H9 (cell line): ENCODE measurements around the gene WNT3A. TPM values are rescaled to one million over a fixed set of nuclear protein-coding genes. Genes with fewer than 3 reads are reported as not detected.

Experiments
- DNase-seq: peaks from one replicate; pipeline ENCODE4 v3.0.0-alpha.2; 2017
- H2AFZ ChIP-seq: one replicate; pipeline ENCODE4 v1.6.1; 2013; ENCODE audit warnings: mild to moderate bottlenecking, low read length, control low read depth, moderate library complexity
- H2AK5ac ChIP-seq: 2 replicates; pipeline ENCODE4 v1.6.1; 2013; ENCODE audit warnings: low read length, control low read depth, mixed read lengths; ENCODE audit not compliant: insufficient read length
- H2BK120ac ChIP-seq: one replicate; pipeline ENCODE4 v1.6.1; 2013; ENCODE audit warnings: low read depth, mild to moderate bottlenecking, low read length, control low read depth, inconsistent platforms; ENCODE audit not compliant: poor library complexity, severe bottlenecking
- H2BK12ac ChIP-seq: 2 replicates; pipeline ENCODE4 v1.6.1; 2013; ENCODE audit warnings: low read length, control low read depth, mixed read lengths, low read depth; ENCODE audit not compliant: insufficient read length
- H2BK15ac ChIP-seq: 2 replicates; pipeline ENCODE4 v1.6.1; 2013; ENCODE audit warnings: low read depth, low read length, control low read depth
- H2BK20ac ChIP-seq: one replicate; pipeline ENCODE4 v1.6.1; 2013; ENCODE audit warnings: low read depth, mild to moderate bottlenecking, low read length, control low read depth, inconsistent platforms; ENCODE audit not compliant: poor library complexity, severe bottlenecking
- H2BK5ac ChIP-seq: 2 replicates; pipeline ENCODE4 v1.6.1; 2013; ENCODE audit warnings: low read length, control low read depth, mixed read lengths; ENCODE audit not compliant: insufficient read length
- H3K14ac ChIP-seq: 2 replicates; pipeline ENCODE4 v1.6.1; 2013; ENCODE audit warnings: low read length, control low read depth; ENCODE audit not compliant: insufficient read depth
- H3K18ac ChIP-seq: 2 replicates; pipeline ENCODE4 v1.6.1; 2013; ENCODE audit warnings: low read depth, mild to moderate bottlenecking, mixed read lengths, low read length, control low read depth; ENCODE audit not compliant: insufficient read length
- H3K23ac ChIP-seq: 2 replicates; pipeline ENCODE4 v1.6.1; 2013; ENCODE audit warnings: low read length, control low read depth, mixed read lengths, low read depth; ENCODE audit not compliant: insufficient read length
- H3K23me2 ChIP-seq: 2 replicates; pipeline ENCODE4 v1.6.1; 2013; ENCODE audit warnings: low read depth, mild to moderate bottlenecking, mixed read lengths, low read length, control low read depth; ENCODE audit not compliant: insufficient read length, poor library complexity, severe bottlenecking
- H3K27ac ChIP-seq: 2 replicates; pipeline ENCODE4 v1.5.1; 2013; ENCODE audit warnings: low read length, control low read depth, mixed read lengths, low read depth; ENCODE audit not compliant: insufficient read length
- H3K27me3 ChIP-seq: 2 replicates; pipeline ENCODE4 v1.6.1; 2013; ENCODE audit warnings: low read length, control low read depth, inconsistent platforms; ENCODE audit not compliant: insufficient read depth
- H3K4ac ChIP-seq: 2 replicates; pipeline ENCODE4 v1.6.1; 2013; ENCODE audit warnings: low read depth, mild to moderate bottlenecking, control low read depth, inconsistent platforms, low read length, moderate library complexity
- H3K4me1 ChIP-seq: 2 replicates; pipeline ENCODE4 v1.6.1; 2013; ENCODE audit warnings: low read length, control low read depth, inconsistent platforms; ENCODE audit not compliant: insufficient read depth
- H3K4me2 ChIP-seq: 2 replicates; pipeline ENCODE4 v1.6.1; 2013; ENCODE audit warnings: low read length, control low read depth, mixed read lengths; ENCODE audit not compliant: insufficient read length, insufficient read depth
- H3K56ac ChIP-seq: 2 replicates; pipeline ENCODE4 v1.6.1; 2013; ENCODE audit warnings: low read depth, mild to moderate bottlenecking, mixed read lengths, low read length, control low read depth; ENCODE audit not compliant: insufficient read length
- H3K79me1 ChIP-seq: 2 replicates; pipeline ENCODE4 v1.6.1; 2013; ENCODE audit warnings: low read depth, mild to moderate bottlenecking, moderate library complexity, low read length, control low read depth, inconsistent platforms; ENCODE audit not compliant: insufficient read depth, poor library complexity, severe bottlenecking
- H3K79me2 ChIP-seq: 2 replicates; pipeline ENCODE4 v1.6.1; 2013; ENCODE audit warnings: low read length, control low read depth, inconsistent platforms; ENCODE audit not compliant: insufficient read depth
- H3K9ac ChIP-seq: 2 replicates; pipeline ENCODE4 v1.6.1; 2013; ENCODE audit warnings: low read length, control low read depth, mixed read lengths; ENCODE audit not compliant: insufficient read length; ENCODE audit errors: extremely low read depth
- H3K9me3 ChIP-seq: one replicate; pipeline ENCODE4 v1.6.1; 2013; ENCODE audit warnings: low read depth, low read length, inconsistent platforms; ENCODE audit not compliant: control insufficient read depth
- H3T11ph ChIP-seq: one replicate; pipeline ENCODE4 v1.6.1; 2013; ENCODE audit warnings: mild to moderate bottlenecking, low read length, control low read depth, inconsistent platforms
- H4K20me1 ChIP-seq: one replicate; pipeline ENCODE4 v1.6.1; 2013; ENCODE audit not compliant: control insufficient read depth, insufficient read length, insufficient read depth
- H4K5ac ChIP-seq: 2 replicates; pipeline ENCODE4 v1.6.1; 2013; ENCODE audit warnings: low read depth, mild to moderate bottlenecking, mixed read lengths, low read length, control low read depth; ENCODE audit not compliant: insufficient read length
- H4K8ac ChIP-seq: replicated peaks from 2 replicates; pipeline ENCODE4 v1.6.1; 2013; ENCODE audit warnings: low read length, control low read depth, mixed read lengths, low read depth; ENCODE audit not compliant: insufficient read length
- H4K91ac ChIP-seq: 2 replicates; pipeline ENCODE4 v1.6.1; 2013; ENCODE audit warnings: low read depth, mild to moderate bottlenecking, moderate library complexity, mixed read lengths, low read length, control low read depth; ENCODE audit not compliant: insufficient read length
- H3K27ac Mint-ChIP-seq, 3 experiments: 2 replicates in 2 of 3; 3 replicates in 1 of 3; pipeline ENCODE4 v1.8.0; 2020 to 2021; ENCODE audit warnings: mixed read lengths in 3 of 3, mild to moderate bottlenecking in 1 of 3, moderate library complexity in 1 of 3
- H3K27me3 Mint-ChIP-seq: 2 replicates; pipeline ENCODE4 v1.8.0; 2021; ENCODE audit warnings: low read depth, mild to moderate bottlenecking, moderate library complexity, mixed read lengths
- H3K36me3 Mint-ChIP-seq, 3 experiments: 2 replicates in 2 of 3; 3 replicates in 1 of 3; pipeline ENCODE4 v1.8.0; 2020 to 2021; ENCODE audit warnings: low read depth in 3 of 3, mixed read lengths in 3 of 3; ENCODE audit not compliant: insufficient read depth in 1 of 3
- H3K4me1 Mint-ChIP-seq, 2 experiments: 2 replicates each; pipeline ENCODE4 v1.8.0; 2020; ENCODE audit warnings: mixed read lengths in 2 of 2
- H3K4me3 Mint-ChIP-seq, 2 experiments: 2 replicates in 1 of 2; 3 replicates in 1 of 2; pipeline ENCODE4 v1.8.0; 2020 to 2021; ENCODE audit warnings: mild to moderate bottlenecking in 2 of 2, mixed read lengths in 2 of 2, moderate library complexity in 1 of 2
- H3K9me3 Mint-ChIP-seq, 2 experiments: 2 replicates in 1 of 2; 3 replicates in 1 of 2; pipeline ENCODE4 v1.8.0; 2020; ENCODE audit warnings: mild to moderate bottlenecking in 2 of 2, mixed read lengths in 2 of 2, moderate library complexity in 1 of 2
- WGBS: extraction: QIAGEN DNeasy Blood & Tissue Kit; methylation state at CpG from one replicate; pipeline ENCODE4 v1.1.7; 2013; ENCODE audit warnings: missing lambda C conversion rate, low lambda C conversion rate, mixed read lengths; ENCODE audit not compliant: insufficient read length; ENCODE audit errors: extremely low coverage; 5-methylcytosine and 5-hydroxymethylcytosine counted together
- total RNA-seq: library from RNA; stranded (reverse); gene quantifications from 2 replicates; pipeline ENCODE4 v1.2.1, GENCODE V29; 2021
- TF ChIP-seq, protein P1 (sequence below): fragments of 200-600 bp; sonication (generic); conservative IDR thresholded peaks from 3 replicates; pipeline ENCODE4 v1.8.0; 2021; ENCODE audit warnings: antibody characterized with exemption, mild to moderate bottlenecking

Gene WNT3A
- total RNA-seq, 1 experiment from 2014 or later = 0.17 TPM

DNA sequence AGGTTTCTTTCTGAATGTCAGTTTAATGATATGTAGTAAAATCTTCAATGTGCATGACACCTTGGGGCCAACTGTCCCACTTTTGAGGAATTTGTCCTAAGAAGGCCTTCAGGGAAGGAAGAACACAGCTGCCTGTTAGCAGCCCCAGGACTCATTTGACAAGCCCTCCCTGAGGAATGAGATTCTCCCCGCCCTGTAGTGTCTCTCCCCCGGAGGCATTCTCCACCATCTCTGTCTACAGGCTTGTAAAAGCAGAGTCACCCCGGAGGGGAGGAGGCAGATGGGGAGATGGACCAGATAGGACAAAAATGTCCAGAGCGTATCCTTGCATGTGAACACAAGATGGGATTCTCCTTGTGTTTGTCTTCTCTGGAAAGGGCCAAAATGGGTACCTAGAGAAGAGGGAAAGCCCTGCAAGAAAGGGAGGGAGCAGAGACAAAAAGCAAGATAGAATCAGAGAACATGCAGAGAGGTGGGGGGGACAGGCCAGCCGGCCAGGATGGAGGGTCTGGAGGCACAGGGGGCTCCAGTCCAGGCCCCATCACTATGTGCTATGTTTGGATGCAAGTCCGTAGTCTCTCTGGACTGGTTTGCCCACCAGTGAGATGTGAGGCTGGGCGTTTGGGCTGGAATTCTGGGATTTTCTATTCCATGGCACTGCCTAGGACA, 12.0 kb upstream of the WNT3A start:
- no peak overlapping the region for H3K4me2 ChIP-seq
- no peak overlapping the region for H4K91ac ChIP-seq
- H2AFZ ChIP-seq = no peak overlapping the region
- no peaks in the 10 kb centered on the region; the same call in 1 of the 2 replicates for H3K27me3 ChIP-seq
- H3K36me3 Mint-ChIP-seq = no peaks in the 10 kb centered on the region; a peak in 1 of 7 replicates
- no peak overlapping the region for H3K4ac ChIP-seq
- H3K27ac Mint-ChIP-seq = no peak overlapping the region
- no peak overlapping the region for H4K5ac ChIP-seq
- H3K79me1 ChIP-seq = no peaks in the 10 kb centered on the region
- no peak overlapping the region for H2AK5ac ChIP-seq
- peaks cover 18 to 26% of the 10 kb centered on the region in 2 experiments; a peak in 4 of 5 replicates for H3K9me3 Mint-ChIP-seq
- no peak overlapping the region for H2BK5ac ChIP-seq
- no peaks in the 10 kb centered on the region for H3K79me2 ChIP-seq
- H3K27me3 Mint-ChIP-seq = peaks cover 90% of the 10 kb centered on the region
- no peak overlapping the region for H3K27ac ChIP-seq
- no peak overlapping the region for H3K4me3 Mint-ChIP-seq
- no peak overlapping the region for H2BK12ac ChIP-seq
- no peaks in the 10 kb centered on the region for H4K20me1 ChIP-seq
- no peak overlapping the region for H2BK15ac ChIP-seq
- no peak for DNase-seq
- no peak overlapping the region for H2BK120ac ChIP-seq
- no CpG with 5 or more reads among the region's 7 CpGs for WGBS
- H3K18ac ChIP-seq = no peak overlapping the region
- H3K4me1 Mint-ChIP-seq = no peaks in the 10 kb centered on the region
- no peak overlapping the region for H3K56ac ChIP-seq
- H4K8ac ChIP-seq = no peak overlapping the region
- H3K23me2 ChIP-seq = no peaks in the 10 kb centered on the region
- TF ChIP-seq, protein P1, sequence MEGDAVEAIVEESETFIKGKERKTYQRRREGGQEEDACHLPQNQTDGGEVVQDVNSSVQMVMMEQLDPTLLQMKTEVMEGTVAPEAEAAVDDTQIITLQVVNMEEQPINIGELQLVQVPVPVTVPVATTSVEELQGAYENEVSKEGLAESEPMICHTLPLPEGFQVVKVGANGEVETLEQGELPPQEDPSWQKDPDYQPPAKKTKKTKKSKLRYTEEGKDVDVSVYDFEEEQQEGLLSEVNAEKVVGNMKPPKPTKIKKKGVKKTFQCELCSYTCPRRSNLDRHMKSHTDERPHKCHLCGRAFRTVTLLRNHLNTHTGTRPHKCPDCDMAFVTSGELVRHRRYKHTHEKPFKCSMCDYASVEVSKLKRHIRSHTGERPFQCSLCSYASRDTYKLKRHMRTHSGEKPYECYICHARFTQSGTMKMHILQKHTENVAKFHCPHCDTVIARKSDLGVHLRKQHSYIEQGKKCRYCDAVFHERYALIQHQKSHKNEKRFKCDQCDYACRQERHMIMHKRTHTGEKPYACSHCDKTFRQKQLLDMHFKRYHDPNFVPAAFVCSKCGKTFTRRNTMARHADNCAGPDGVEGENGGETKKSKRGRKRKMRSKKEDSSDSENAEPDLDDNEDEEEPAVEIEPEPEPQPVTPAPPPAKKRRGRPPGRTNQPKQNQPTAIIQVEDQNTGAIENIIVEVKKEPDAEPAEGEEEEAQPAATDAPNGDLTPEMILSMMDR = no peak
- H3K9ac ChIP-seq = no peak overlapping the region
- no peaks in the 10 kb centered on the region for H3K4me1 ChIP-seq
- no peak overlapping the region for H2BK20ac ChIP-seq
- H3T11ph ChIP-seq = no peak overlapping the region
- H3K14ac ChIP-seq = no peak overlapping the region
- H3K9me3 ChIP-seq = no peaks in the 10 kb centered on the region
- no peak overlapping the region for H3K23ac ChIP-seq
